IMR-90 (cell line): ENCODE results near the gene STMN1. TPM values are rescaled to one million over a fixed set of nuclear protein-coding genes. Genes with fewer than 3 reads are reported as not detected.

ENCODE experiments used
- ATAC-seq: fragments of 200-7000 bp; cut with Tn5 transposase; 2 replicates; pipeline ENCODE4 v1.9.1; 2020; ENCODE audit warnings: low read depth, mild to moderate bottlenecking, moderate library complexity
- BruUV-seq: library from RNA; stranded (reverse); fragments of 400-500 nt; replicated peaks from 2 replicates; lab custom pipeline; 2021; lab: Mats Ljungman, UMichigan
- CTCF ChIA-PET: fragments of 300-600 bp; formaldehyde crosslinking; extraction: SDS; loops from one replicate; lab custom pipeline; 2021; ENCODE audit warnings: antibody characterized with exemption; lab: Yijun Ruan, JAX
- POLR2A ChIA-PET: fragments of 300-600 bp; sonication (Branson Sonifier 250); formaldehyde crosslinking; loops from one replicate; lab custom pipeline; 2022; ENCODE audit warnings: antibody characterized with exemption; ENCODE audit not compliant: unreplicated experiment; lab: Charles Lee
- DNase-seq: peaks from one replicate; pipeline ENCODE4 v3.0.0; 2013
- H2AFZ ChIP-seq: replicated peaks from 2 replicates; pipeline ENCODE3; 2013; ENCODE audit warnings: low read length, mild to moderate bottlenecking; ENCODE audit not compliant: poor library complexity
- H2AK5ac ChIP-seq: 2 replicates; pipeline ENCODE4 v1.6.1; 2013; ENCODE audit warnings: low read depth, low read length, inconsistent platforms
- H2AK9ac ChIP-seq: replicated peaks from 2 replicates; pipeline ENCODE3; 2013; ENCODE audit warnings: mild to moderate bottlenecking, low read depth, low read length, moderate library complexity; ENCODE audit not compliant: poor library complexity
- H2BK120ac ChIP-seq: 2 replicates; pipeline ENCODE4 v1.6.1; 2013; ENCODE audit warnings: low read depth, low read length, inconsistent platforms
- H2BK15ac ChIP-seq: 3 replicates; pipeline ENCODE4 v1.6.1; 2013; ENCODE audit warnings: low read depth, low read length, inconsistent platforms
- H2BK20ac ChIP-seq: 2 replicates; pipeline ENCODE4 v1.6.1; 2013; ENCODE audit warnings: low read depth, mild to moderate bottlenecking, inconsistent platforms, low read length, moderate library complexity
- H2BK5ac ChIP-seq: 2 replicates; pipeline ENCODE4 v1.6.1; 2013; ENCODE audit warnings: mild to moderate bottlenecking, low read depth, low read length, inconsistent platforms; ENCODE audit not compliant: poor library complexity, severe bottlenecking
- H3K14ac ChIP-seq: replicated peaks from 2 replicates; pipeline ENCODE4 v1.6.1; 2013; ENCODE audit warnings: low read depth, low read length, inconsistent platforms
- H3K18ac ChIP-seq: 2 replicates; pipeline ENCODE4 v1.6.1; 2013; ENCODE audit warnings: low read depth, low read length, control low read depth
- H3K23ac ChIP-seq: 2 replicates; pipeline ENCODE4 v1.6.1; 2013; ENCODE audit warnings: low read depth, low read length, inconsistent platforms
- H3K27ac ChIP-seq: 2 replicates; pipeline ENCODE4 v1.5.1; 2013; ENCODE audit warnings: mild to moderate bottlenecking, control low read depth, low read length; ENCODE audit not compliant: insufficient read depth
- H3K27me3 ChIP-seq: 2 replicates; pipeline ENCODE4 v1.6.1; 2013; ENCODE audit warnings: low read length; ENCODE audit not compliant: control insufficient read depth, insufficient read depth
- H3K36me3 ChIP-seq: 2 replicates; pipeline ENCODE4 v1.6.1; 2013; ENCODE audit warnings: low read length, mixed read lengths; ENCODE audit not compliant: control insufficient read depth, insufficient read depth
- H3K4ac ChIP-seq: 2 replicates; pipeline ENCODE4 v1.6.1; 2013; ENCODE audit warnings: low read depth, low read length, inconsistent platforms
- H3K4me1 ChIP-seq: 2 replicates; pipeline ENCODE4 v1.6.1; 2013; ENCODE audit warnings: low read length, mixed read lengths; ENCODE audit not compliant: control insufficient read depth, insufficient read depth
- H3K4me2 ChIP-seq: 2 replicates; pipeline ENCODE4 v1.6.1; 2013; ENCODE audit warnings: low read depth, mild to moderate bottlenecking, control low read depth, low read length, moderate library complexity
- H3K4me3 ChIP-seq: 2 replicates; pipeline ENCODE4 v1.5.1; 2013; ENCODE audit warnings: low read depth, mild to moderate bottlenecking, control low read depth, low read length, moderate library complexity; ENCODE audit not compliant: insufficient read depth
- H3K56ac ChIP-seq: 2 replicates; pipeline ENCODE4 v1.6.1; 2013; ENCODE audit warnings: low read length, inconsistent platforms; ENCODE audit not compliant: insufficient read depth; ENCODE audit errors: extremely low read depth
- H3K79me1 ChIP-seq, 2 experiments: 2 replicates each; pipeline ENCODE4 v1.6.1; 2013; ENCODE audit warnings: low read length in 2 of 2, inconsistent platforms in 1 of 2, low read depth in 1 of 2
- H3K9ac ChIP-seq: 2 replicates; pipeline ENCODE4 v1.6.1; 2013; ENCODE audit warnings: low read depth, low read length, control low read depth
- H3K9me1 ChIP-seq: 2 replicates; pipeline ENCODE4 v1.6.1; 2013; ENCODE audit warnings: low read length, inconsistent platforms; ENCODE audit not compliant: insufficient read depth
- H3K9me3 ChIP-seq: 2 replicates; pipeline ENCODE4 v1.6.1; 2013; ENCODE audit warnings: low read length; ENCODE audit not compliant: control insufficient read depth, insufficient read depth
- H4K20me1 ChIP-seq: 2 replicates; pipeline ENCODE4 v1.6.1; 2013; ENCODE audit warnings: low read length, inconsistent platforms; ENCODE audit not compliant: insufficient read depth
- H4K5ac ChIP-seq: 2 replicates; pipeline ENCODE4 v1.6.1; 2013; ENCODE audit warnings: mild to moderate bottlenecking, low read depth, low read length, control low read depth
- H4K8ac ChIP-seq, 2 experiments: 2 replicates each; pipeline ENCODE4 v1.6.1; 2013; ENCODE audit warnings: low read depth in 2 of 2, low read length in 2 of 2, control low read depth in 1 of 2, inconsistent platforms in 1 of 2
- H4K91ac ChIP-seq: 2 replicates; pipeline ENCODE4 v1.6.1; 2013; ENCODE audit warnings: low read depth, low read length, inconsistent platforms; ENCODE audit not compliant: insufficient read depth
- MAZ ChIP-seq: IDR thresholded peaks from 2 replicates; pipeline ENCODE4 v1.6.1; 2012; ENCODE audit warnings: low read depth, mild to moderate bottlenecking, low read length, improper control_type of control experiment, moderate library complexity, borderline replicate concordance
- MXI1 ChIP-seq: IDR thresholded peaks from 2 replicates; pipeline ENCODE4 v1.6.1; 2012; ENCODE audit warnings: low read depth, mild to moderate bottlenecking, low read length, moderate library complexity, borderline replicate concordance
- NFE2L2 ChIP-seq: fragments of 150-350 bp; IDR thresholded peaks from 2 replicates; pipeline ENCODE4 v1.6.1; 2016; ENCODE audit warnings: low read depth, mild to moderate bottlenecking, low read length
- POLR2A ChIP-seq: IDR thresholded peaks from 2 replicates; pipeline ENCODE4 v1.6.1; 2012; ENCODE audit warnings: mild to moderate bottlenecking, low read depth, low read length
- WGBS, 2 experiments: methylation state at CpG; one replicate each; pipeline versions ENCODE4 v1.1.5 to v1.1.7; 2013; ENCODE audit warnings: missing lambda C conversion rate in 2 of 2; ENCODE audit not compliant: insufficient read length in 1 of 2; ENCODE audit errors: extremely low coverage in 2 of 2; 5-methylcytosine and 5-hydroxymethylcytosine counted together
- dilution Hi-C: fragments of 300-500 bp; cut with HindIII; formaldehyde crosslinking; loops from one replicate; pipeline ENCODE4 v1.14.3; 2018; ENCODE audit warnings: low sequenced_read_pairs; ENCODE audit not compliant: unreplicated experiment
- in situ Hi-C: fragments of 300-500 bp; cut with MboI; formaldehyde crosslinking; loops from 3 replicates; pipeline ENCODE4 v1.14.3; 2019; ENCODE audit warnings: low sequenced_read_pairs, inconsistent platforms, mixed read lengths
- intact Hi-C: fragments of 100-400 bp; cut with micrococcal nuclease; formaldehyde crosslinking; loops from 2 replicates; pipeline ENCODE4 v1.10.0; 2022
- polyA plus RNA-seq, 3 experiments: library from polyadenylated mRNA; depleted of rRNA; stranded (reverse); fragments of >200 nt; gene quantifications; 2 replicates each; pipeline ENCODE4 v1.2.3, GENCODE V29; 2012; ENCODE audit warnings: low replicate concordance in 1 of 3
- total RNA-seq: library from RNA; depleted of rRNA; stranded (reverse); fragments of >200 nt; gene quantifications from 2 replicates; pipeline ENCODE4 v1.2.3, GENCODE V29; 2012

The STMN1 gene
- total and polyA plus RNA-seq, 2 of the 4 experiments (the other 2 are of a cell fraction), result 93.0 to 273 TPM

- CTCF ChIA-PET, result interaction anchor here (0.6 kb wide), 1 partner anchor 20 kb away, joined by 9 read pairs; no protein-coding TSS in a partner anchor
- peak within 1 kb of the TSS; percentile 77 for H3K27ac ChIP-seq
- dilution Hi-C loops (no loop called here), intact Hi-C loops (no loop called here), in situ Hi-C loops (no loop called here)
- peak within 1 kb of the TSS; percentile 16; the same call in 1 of the 3 replicates for H2BK15ac ChIP-seq
- H4K8ac ChIP-seq, result peak within 1 kb of the TSS; percentile 71 to 76
- WGBS, 2 experiments, result 2% methylated on average over 51 of the region's 77 CpGs; no CpG with 5 or more reads in 1 of the 2 experiments
- peak within 1 kb of the TSS; percentile 43; the same call in 1 of the 2 replicates for H2BK20ac ChIP-seq
- BruUV-seq, result no TSS peak
- peak within 1 kb of the TSS; percentile 75 for H2BK5ac ChIP-seq
- peak within 1 kb of the TSS; percentile 98 for H2AFZ ChIP-seq
- peak within 1 kb of the TSS; percentile 22 for H2AK9ac ChIP-seq
- DNase-seq, result peak; percentile 85
- peaks cover 5% of the 10 kb centered on the region; the same call in 1 of the 2 replicates for H4K20me1 ChIP-seq
- peak within 1 kb of the TSS; percentile 84 for H3K4me2 ChIP-seq
- H3K27me3 ChIP-seq, result no peaks in the 10 kb centered on the region
- H3K9me1 ChIP-seq, result no peaks in the 10 kb centered on the region; the same call in 1 of the 2 replicates
- H2AK5ac ChIP-seq, result peak within 1 kb of the TSS; percentile 11; the same call in 1 of the 2 replicates
- peak within 1 kb of the TSS; percentile 96 for H3K14ac ChIP-seq
- peak within 1 kb of the TSS; percentile 70 for H4K91ac ChIP-seq
- H3K79me1 ChIP-seq, result peaks cover 13 to 27% of the 10 kb centered on the region in 2 experiments
- peak within 1 kb of the TSS; percentile 81 for H3K56ac ChIP-seq
- peak within 1 kb of the TSS; percentile 87 for H3K23ac ChIP-seq
- H4K5ac ChIP-seq, result peak within 1 kb of the TSS; percentile 29; the same call in 1 of the 2 replicates
- no peaks in the 10 kb centered on the region for H3K9me3 ChIP-seq
- H2BK120ac ChIP-seq, result peak within 1 kb of the TSS; percentile 73
- ATAC-seq, result peak; percentile 98
- H3K4ac ChIP-seq, result peak within 1 kb of the TSS; percentile 94
- TF ChIP-seq NFE2L2 (no peak), MAZ (peak; percentile 86; the same call in 1 of the 2 replicates), MXI1 (peak; percentile 98), POLR2A (peak; percentile 85)
- POLR2A ChIA-PET, result interaction anchor here (0.5 kb wide), 1 partner anchor 44 kb away, joined by 3 read pairs; no protein-coding TSS in a partner anchor
- H3K4me3 ChIP-seq, result peak within 1 kb of the TSS; percentile 58
- peak within 1 kb of the TSS; percentile 70 for H3K9ac ChIP-seq
- no peaks in the 10 kb centered on the region; the same call in 1 of the 2 replicates for H3K4me1 ChIP-seq
- peak within 1 kb of the TSS; percentile 33; the same call in 1 of the 2 replicates for H3K18ac ChIP-seq
- H3K36me3 ChIP-seq, result peaks cover 18% of the 10 kb centered on the region
These were observed 47.1 kb downstream of the STMN1 start, which contains the start of gene AUNIP for GRCh38 chr1:25858906-25859789. TSS of gene AUNIP (minus strand) at chr1:25859457. CDS start at chr1:25859357, 100 bp downstream.
